A673 (cell line): ENCODE data around the gene SIM2. TPM values are rescaled to one million over a fixed set of nuclear protein-coding genes. Genes with fewer than 3 reads are reported as not detected.
A peak's percentile ranks its signal among the peaks of the same experiment; 100 is the strongest.

ENCODE experiments used
- BruUV-seq: library from RNA; stranded (reverse); fragments of 400-500 nt; replicated peaks from 2 replicates; lab custom pipeline; 2021; lab: Mats Ljungman, UMichigan
- CTCF ChIA-PET: fragments of 300-600 bp; sonication (Branson Sonifier 250); formaldehyde crosslinking; loops from one replicate; lab custom pipeline; 2022; ENCODE audit warnings: antibody characterized with exemption; lab: Charles Lee
- POLR2A ChIA-PET: fragments of 300-600 bp; sonication (Branson Sonifier 250); formaldehyde crosslinking; loops from one replicate; lab custom pipeline; 2022; ENCODE audit warnings: antibody characterized with exemption; ENCODE audit not compliant: low non-redundant PET; lab: Charles Lee
- DNase-seq: peaks from one replicate; pipeline ENCODE4 v3.0.0-alpha.2; 2015; ENCODE audit warnings: low spot score
- H3K27ac ChIP-seq: fragments of 200-600 bp; sonication (generic); 2 replicates; pipeline ENCODE4 v1.5.1; 2016; ENCODE audit warnings: mixed run types, low read depth, mild to moderate bottlenecking, mixed read lengths, antibody characterized with exemption, low read length; ENCODE audit not compliant: poor library complexity, severe bottlenecking
- H3K27me3 ChIP-seq: fragments of 200-600 bp; sonication (generic); replicated peaks from 2 replicates; pipeline ENCODE4 v1.6.1; 2017; ENCODE audit warnings: mixed run types, low read depth, mild to moderate bottlenecking, mixed read lengths, antibody characterized with exemption, low read length; ENCODE audit not compliant: insufficient read depth, poor library complexity
- H3K36me3 ChIP-seq: fragments of 200-600 bp; sonication (generic); 2 replicates; pipeline ENCODE4 v1.6.1; 2016; ENCODE audit warnings: mixed run types, mild to moderate bottlenecking, mixed read lengths, antibody characterized with exemption, low read length; ENCODE audit not compliant: insufficient read depth, poor library complexity, severe bottlenecking
- H3K4me1 ChIP-seq: fragments of 200-600 bp; sonication (generic); 2 replicates; pipeline ENCODE4 v1.6.1; 2017; ENCODE audit warnings: mixed run types, mild to moderate bottlenecking, mixed read lengths, antibody characterized with exemption, low read length; ENCODE audit not compliant: insufficient read depth, poor library complexity, severe bottlenecking
- H3K4me3 ChIP-seq: fragments of 200-600 bp; sonication (generic); 2 replicates; pipeline ENCODE4 v1.5.1; 2016; ENCODE audit warnings: low read depth, mixed run types, mild to moderate bottlenecking, mixed read lengths, low read length; ENCODE audit not compliant: poor library complexity, severe bottlenecking
- H3K9me3 ChIP-seq: fragments of 200-600 bp; sonication (generic); 2 replicates; pipeline ENCODE4 v1.6.1; 2016; ENCODE audit warnings: mixed run types, low read depth, mild to moderate bottlenecking, mixed read lengths, antibody characterized with exemption, low read length; ENCODE audit not compliant: poor library complexity, severe bottlenecking
- EZH2 ChIP-seq: fragments of 200-600 bp; sonication (generic); IDR thresholded peaks from 2 replicates; pipeline ENCODE4 v1.6.1; 2017; ENCODE audit warnings: borderline replicate concordance, low read depth, mild to moderate bottlenecking, mixed read lengths, antibody characterized with exemption, low read length; ENCODE audit not compliant: poor library complexity, severe bottlenecking
- intact Hi-C: fragments of 100-400 bp; cut with micrococcal nuclease; formaldehyde crosslinking; loops from one replicate; pipeline ENCODE4 v1.10.0; 2022; ENCODE audit not compliant: unreplicated experiment
- total RNA-seq: library from RNA; stranded (reverse); gene quantifications from 2 replicates; pipeline ENCODE4 v1.2.3, GENCODE V29; 2021
- TF ChIP-seq, protein P1 (sequence below): fragments of 300-800, 200-600 bp; sonication (generic); conservative IDR thresholded peaks from 2 replicates; pipeline ENCODE4 v1.5.1; 2017; ENCODE audit warnings: low read depth, mild to moderate bottlenecking, antibody characterized with exemption, low read length, moderate library complexity, mixed read lengths

SIM2 gene
- total RNA-seq, 1 experiment from 2014 or later = 42.7 TPM

DNA sequence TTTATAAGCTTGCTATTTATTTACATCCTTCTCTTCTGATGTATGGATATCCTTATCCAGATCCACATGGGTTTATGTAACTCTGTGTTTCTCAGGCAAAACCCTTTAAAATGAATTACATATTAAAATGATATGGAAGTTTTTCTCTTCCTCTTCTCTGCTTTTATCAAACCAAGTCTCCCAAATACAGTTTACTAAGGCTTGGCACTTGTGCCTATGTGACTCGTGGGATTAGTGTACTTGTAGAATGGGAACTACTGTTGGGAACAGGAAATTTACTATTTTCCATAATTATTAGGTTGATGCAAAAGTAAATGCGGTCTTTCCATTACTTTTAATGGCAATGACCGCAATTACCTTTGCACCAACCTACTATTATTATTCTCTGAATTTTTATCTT is 14.8 kb downstream of the SIM2 start:
- H3K27me3 ChIP-seq = no peaks in the 10 kb centered on the region
- CTCF ChIA-PET = no interaction called here
- intact Hi-C loops = loop anchor here (5.0 to 10.0 kb wide), 2 partner anchors 209 to 291 kb away; no protein-coding TSS in a partner anchor
- H3K9me3 ChIP-seq = no peaks in the 10 kb centered on the region
- no TSS peak for BruUV-seq
- H3K4me1 ChIP-seq = peaks cover 88% of the 10 kb centered on the region
- POLR2A ChIA-PET = no interaction called here
- no peak for TF ChIP-seq EZH2
- TF ChIP-seq, protein P1, sequence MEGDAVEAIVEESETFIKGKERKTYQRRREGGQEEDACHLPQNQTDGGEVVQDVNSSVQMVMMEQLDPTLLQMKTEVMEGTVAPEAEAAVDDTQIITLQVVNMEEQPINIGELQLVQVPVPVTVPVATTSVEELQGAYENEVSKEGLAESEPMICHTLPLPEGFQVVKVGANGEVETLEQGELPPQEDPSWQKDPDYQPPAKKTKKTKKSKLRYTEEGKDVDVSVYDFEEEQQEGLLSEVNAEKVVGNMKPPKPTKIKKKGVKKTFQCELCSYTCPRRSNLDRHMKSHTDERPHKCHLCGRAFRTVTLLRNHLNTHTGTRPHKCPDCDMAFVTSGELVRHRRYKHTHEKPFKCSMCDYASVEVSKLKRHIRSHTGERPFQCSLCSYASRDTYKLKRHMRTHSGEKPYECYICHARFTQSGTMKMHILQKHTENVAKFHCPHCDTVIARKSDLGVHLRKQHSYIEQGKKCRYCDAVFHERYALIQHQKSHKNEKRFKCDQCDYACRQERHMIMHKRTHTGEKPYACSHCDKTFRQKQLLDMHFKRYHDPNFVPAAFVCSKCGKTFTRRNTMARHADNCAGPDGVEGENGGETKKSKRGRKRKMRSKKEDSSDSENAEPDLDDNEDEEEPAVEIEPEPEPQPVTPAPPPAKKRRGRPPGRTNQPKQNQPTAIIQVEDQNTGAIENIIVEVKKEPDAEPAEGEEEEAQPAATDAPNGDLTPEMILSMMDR = no peak
- peaks cover 41% of the 10 kb centered on the region for H3K36me3 ChIP-seq
- H3K27ac ChIP-seq = peak overlapping the region; percentile 35
- DNase-seq = peak; percentile 76
- no peak overlapping the region for H3K4me3 ChIP-seq

DNA sequence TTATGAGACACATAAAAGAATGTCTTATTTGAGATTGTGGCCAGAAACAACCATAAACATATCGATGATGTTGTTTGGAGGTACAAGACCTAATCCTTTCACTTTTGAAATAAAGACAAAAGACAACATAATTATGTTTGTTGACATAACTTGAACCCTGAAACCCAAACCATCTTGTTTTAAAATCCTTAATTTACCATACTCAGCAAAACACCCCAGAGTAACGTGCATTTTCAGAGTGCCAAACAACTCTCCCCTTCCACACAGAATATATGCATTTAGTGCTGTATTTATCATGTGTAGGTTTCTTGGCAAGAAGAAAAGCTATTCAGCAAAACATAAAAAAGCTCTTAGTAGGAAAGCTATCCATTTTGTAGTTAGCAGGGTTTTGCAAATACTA is 17.5 kb downstream of the SIM2 start:
- no TSS peak for BruUV-seq
- Histone ChIP-seq H3K4me1 (peaks cover 78% of the 10 kb centered on the region), H3K27ac (peak overlapping the region; percentile 29), H3K4me3 (no peak overlapping the region), H3K36me3 (peaks cover 47% of the 10 kb centered on the region), H3K27me3 (no peaks in the 10 kb centered on the region), H3K9me3 (no peaks in the 10 kb centered on the region)
- intact Hi-C loops = loop anchor here (10.0 kb wide), 1 partner anchor 212 kb away; no protein-coding TSS in a partner anchor
- ChIA-PET CTCF (no interaction called here), POLR2A (interaction anchor here (0.7 to 0.8 kb wide), 3 partner anchors 19 to 296 kb away, joined by 5 to 10 read pairs (median 6); no protein-coding TSS in a partner anchor)
- no peak for TF ChIP-seq EZH2
- no peak for DNase-seq

DNA sequence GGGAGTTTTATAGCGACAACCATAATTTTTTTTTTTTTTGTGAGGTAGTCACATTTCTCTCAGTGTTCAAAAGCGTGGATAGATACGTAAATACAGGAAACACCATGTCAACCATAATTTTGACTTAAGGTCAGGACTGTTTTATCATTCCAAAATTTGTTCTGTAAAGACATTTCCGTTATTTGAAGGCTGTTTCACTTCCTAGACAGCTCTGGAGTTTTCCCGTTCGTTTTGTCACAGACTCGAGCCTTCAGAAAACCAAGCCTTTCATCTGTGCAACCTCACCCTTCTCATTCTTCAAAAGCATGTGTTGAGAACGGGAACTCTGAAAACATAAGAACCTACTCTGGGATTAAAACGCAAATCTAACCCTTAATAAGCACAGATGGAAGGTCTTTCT is 17.9 kb downstream of the SIM2 start:
- no peaks in the 10 kb centered on the region for H3K27me3 ChIP-seq
- no peak overlapping the region for H3K4me3 ChIP-seq
- intact Hi-C loops = loop anchor here (10.0 kb wide), 1 partner anchor 212 kb away; no protein-coding TSS in a partner anchor
- peaks cover 73% of the 10 kb centered on the region for H3K4me1 ChIP-seq
- no peaks in the 10 kb centered on the region for H3K9me3 ChIP-seq
- ChIA-PET CTCF (no interaction called here), POLR2A (interaction anchor here (0.7 to 0.8 kb wide), 3 partner anchors 18 to 296 kb away, joined by 5 to 10 read pairs (median 6); no protein-coding TSS in a partner anchor)
- no peak for DNase-seq
- BruUV-seq = no TSS peak
- peak overlapping the region; percentile 29 for H3K27ac ChIP-seq
- TF ChIP-seq, protein P1 = no peak
- no peak for TF ChIP-seq EZH2
- H3K36me3 ChIP-seq = peaks cover 43% of the 10 kb centered on the region

DNA sequence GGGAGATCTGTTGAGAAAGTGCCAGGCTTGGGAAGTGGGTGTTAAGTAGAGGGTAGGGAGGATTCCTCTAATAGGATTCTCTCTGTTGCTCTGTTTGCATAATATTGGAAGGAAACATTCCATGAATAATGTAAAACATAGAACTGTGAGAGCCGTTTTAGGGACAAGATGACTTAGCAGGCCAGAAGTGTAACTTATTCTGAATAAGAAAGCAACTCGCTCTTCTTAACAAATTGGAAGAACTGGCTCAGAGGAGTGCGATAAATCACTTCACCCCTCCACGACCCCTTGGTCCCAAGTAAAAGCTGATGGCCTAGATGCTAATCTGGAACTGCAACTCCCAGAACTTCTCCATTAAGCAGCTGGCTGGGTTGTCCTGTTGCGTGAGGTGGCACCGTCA is 19.1 kb downstream of the SIM2 start:
- intact Hi-C loops = loop anchor here (10.0 kb wide), 1 partner anchor 213 kb away; no protein-coding TSS in a partner anchor
- CTCF ChIA-PET = no interaction called here
- H3K9me3 ChIP-seq = no peaks in the 10 kb centered on the region
- peaks cover 51% of the 10 kb centered on the region for H3K36me3 ChIP-seq
- DNase-seq = peak; percentile 79
- POLR2A ChIA-PET = no interaction called here
- TF ChIP-seq EZH2 = no peak
- TF ChIP-seq, protein P1 = no peak
- peaks cover 62% of the 10 kb centered on the region for H3K4me1 ChIP-seq
- no TSS peak for BruUV-seq
- H3K27ac ChIP-seq = peak overlapping the region; percentile 68
- no peak overlapping the region for H3K4me3 ChIP-seq
- no peaks in the 10 kb centered on the region for H3K27me3 ChIP-seq
